AG09309 (cell line): Measurements from ENCODE around the gene SDK2.

Experiments
- DNase-seq: peaks from one replicate; pipeline ENCODE4 v3.0.0-alpha.2; 2010; ENCODE audit warnings: low read depth
- H3K4me3 ChIP-seq: 2 replicates; pipeline ENCODE4 v1.5.1; 2011; ENCODE audit warnings: mild to moderate bottlenecking, low read depth, low read length, moderate library complexity; ENCODE audit not compliant: control insufficient read depth
- TF ChIP-seq, protein P1 (sequence below): IDR thresholded peaks from 2 replicates; pipeline ENCODE4 v1.5.1; 2011; ENCODE audit warnings: mild to moderate bottlenecking, low read depth, low read length, inconsistent platforms; ENCODE audit not compliant: insufficient read depth, control insufficient read depth; ENCODE audit errors: missing control alignments

SDK2 gene

DNA sequence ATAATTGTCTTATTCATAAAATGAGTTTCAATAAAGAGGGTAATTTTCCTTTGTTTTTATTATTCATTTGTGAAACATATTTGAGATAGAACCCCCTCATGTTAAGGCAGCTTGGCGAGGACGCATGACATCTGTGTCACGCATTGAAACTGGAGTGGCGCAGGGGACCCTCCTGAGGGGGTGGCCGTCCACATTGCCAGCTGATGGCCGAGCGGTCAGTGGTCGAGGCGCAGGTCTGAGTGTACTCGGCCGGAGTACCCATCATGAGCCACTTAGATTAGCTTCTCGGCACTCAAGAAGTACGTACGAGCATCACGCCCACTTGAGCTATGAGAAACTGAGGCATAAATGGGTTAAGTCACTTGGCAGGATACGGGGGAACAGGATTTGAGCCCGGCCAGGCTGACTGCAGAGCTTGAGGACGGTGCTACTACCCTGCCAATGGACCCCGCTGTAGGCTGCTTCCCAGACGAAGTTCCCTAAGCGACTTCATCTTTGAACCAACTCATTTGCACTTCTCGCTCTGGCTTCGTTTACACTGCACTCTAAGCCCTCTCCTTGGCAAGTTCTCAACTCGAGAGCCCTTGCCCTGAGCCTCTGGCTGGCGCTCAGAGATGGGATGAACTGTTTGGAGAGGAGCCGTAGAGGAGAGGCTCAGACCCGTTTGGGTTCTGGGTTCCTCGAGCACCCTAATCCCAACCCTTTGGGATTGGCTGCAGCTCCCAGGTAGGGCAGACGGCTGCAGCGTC lies 91.8 kb downstream of the SDK2 start:
- DNase-seq, result no peak
- no peak overlapping the region for H3K4me3 ChIP-seq
- TF ChIP-seq, protein P1, sequence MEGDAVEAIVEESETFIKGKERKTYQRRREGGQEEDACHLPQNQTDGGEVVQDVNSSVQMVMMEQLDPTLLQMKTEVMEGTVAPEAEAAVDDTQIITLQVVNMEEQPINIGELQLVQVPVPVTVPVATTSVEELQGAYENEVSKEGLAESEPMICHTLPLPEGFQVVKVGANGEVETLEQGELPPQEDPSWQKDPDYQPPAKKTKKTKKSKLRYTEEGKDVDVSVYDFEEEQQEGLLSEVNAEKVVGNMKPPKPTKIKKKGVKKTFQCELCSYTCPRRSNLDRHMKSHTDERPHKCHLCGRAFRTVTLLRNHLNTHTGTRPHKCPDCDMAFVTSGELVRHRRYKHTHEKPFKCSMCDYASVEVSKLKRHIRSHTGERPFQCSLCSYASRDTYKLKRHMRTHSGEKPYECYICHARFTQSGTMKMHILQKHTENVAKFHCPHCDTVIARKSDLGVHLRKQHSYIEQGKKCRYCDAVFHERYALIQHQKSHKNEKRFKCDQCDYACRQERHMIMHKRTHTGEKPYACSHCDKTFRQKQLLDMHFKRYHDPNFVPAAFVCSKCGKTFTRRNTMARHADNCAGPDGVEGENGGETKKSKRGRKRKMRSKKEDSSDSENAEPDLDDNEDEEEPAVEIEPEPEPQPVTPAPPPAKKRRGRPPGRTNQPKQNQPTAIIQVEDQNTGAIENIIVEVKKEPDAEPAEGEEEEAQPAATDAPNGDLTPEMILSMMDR, result no peak

DNA sequence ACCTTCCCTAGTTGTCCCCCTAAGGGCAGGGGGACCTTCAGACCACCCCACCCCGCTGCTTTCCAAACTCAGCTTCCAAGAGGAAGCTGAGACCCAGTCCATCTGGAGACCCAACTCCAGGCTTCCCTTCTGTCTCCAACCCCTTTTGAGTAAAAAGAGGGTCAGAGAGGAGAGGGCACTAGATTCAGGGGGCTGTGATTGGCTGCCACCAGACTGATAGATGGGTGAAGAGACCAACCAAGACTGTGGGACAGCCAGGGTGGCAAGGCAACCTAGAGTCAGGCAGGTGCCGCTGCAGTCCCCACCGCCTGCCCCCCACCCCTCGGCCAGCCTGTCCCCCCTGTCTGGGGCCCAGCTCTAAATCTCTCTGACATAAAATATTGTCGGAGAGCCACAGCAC lies 92.5 kb downstream of the SDK2 start:
- no peak overlapping the region for H3K4me3 ChIP-seq
- no peak for DNase-seq
- TF ChIP-seq, protein P1, result no peak

DNA sequence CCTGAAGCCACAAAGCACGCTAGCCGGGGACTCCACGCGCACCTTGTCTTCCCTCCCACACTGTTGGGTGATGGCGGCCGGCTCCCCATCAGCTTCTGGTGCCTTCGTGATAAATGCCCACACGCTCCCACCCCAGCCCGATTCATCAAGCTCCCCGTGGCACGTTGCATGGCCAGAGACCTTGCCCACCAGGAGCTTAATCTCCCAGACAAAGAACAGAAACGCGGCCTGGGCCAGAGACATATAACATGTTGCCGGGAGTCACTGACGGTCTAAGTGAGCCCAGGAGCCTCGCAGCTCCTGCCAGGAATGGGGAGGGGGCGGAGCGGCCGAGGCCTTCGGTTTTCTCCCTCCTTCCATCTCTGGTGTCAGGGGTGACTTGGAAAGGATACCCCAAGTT lies 93.1 kb downstream of the SDK2 start:
- no peak for DNase-seq

DNA sequence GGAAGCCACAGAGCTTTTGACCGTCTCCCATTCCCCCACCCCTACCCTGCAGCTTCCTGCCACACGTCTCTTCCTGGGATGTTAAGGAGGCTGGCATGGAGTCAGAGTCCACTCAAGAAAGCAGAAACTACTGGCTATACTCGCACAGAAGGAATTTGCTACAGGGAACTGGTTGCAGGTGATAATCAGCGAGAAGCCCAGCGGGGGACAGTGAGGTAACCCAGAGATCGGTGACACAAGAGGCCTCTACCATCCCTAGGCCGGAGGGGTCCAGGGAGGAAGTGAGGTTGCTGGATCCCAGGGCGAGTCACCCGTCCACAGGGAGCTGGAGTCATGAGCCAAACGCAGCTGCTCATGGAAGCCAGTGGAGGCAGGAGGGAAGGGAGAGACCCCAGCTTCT lies 93.7 kb downstream of the SDK2 start:
- TF ChIP-seq, protein P1, result no peak
- no peak overlapping the region for H3K4me3 ChIP-seq
- no peak for DNase-seq

More for the DNA sequence above, 93.1 kb downstream of the SDK2 start:
- H3K4me3 ChIP-seq, result no peak overlapping the region
- TF ChIP-seq, protein P1, result no peak

DNA sequence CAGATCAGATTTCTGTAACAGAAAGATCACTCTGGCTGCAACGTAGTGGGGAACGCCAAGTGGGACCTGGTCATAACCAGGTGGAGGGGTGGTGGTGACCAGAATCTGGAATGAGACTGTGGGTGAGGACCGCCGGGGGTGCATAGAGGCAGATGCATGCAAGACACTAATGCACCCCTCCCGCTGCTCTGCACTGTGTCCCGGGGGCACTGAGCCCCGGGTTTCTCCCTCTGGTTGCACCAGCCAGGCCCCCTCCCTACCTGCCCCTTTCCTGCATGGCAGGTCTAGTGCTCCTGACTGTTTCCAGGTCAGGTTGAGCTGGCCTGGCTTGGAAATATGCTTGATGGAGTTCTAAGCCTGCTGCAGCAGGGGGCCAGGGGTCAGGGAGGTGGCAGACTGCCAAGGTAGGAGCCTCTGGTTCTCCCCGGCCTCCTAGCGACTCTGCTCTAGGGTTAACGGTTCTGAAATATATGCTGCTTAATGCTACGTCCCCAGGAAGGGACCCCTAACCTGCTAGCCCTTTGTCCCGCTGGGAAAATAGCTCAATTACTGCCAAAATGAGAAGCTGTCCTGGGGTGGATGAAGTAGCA lies 94.3 kb downstream of the SDK2 start:
- DNase-seq, result no peak
- TF ChIP-seq, protein P1, result no peak
- no peak overlapping the region for H3K4me3 ChIP-seq

DNA sequence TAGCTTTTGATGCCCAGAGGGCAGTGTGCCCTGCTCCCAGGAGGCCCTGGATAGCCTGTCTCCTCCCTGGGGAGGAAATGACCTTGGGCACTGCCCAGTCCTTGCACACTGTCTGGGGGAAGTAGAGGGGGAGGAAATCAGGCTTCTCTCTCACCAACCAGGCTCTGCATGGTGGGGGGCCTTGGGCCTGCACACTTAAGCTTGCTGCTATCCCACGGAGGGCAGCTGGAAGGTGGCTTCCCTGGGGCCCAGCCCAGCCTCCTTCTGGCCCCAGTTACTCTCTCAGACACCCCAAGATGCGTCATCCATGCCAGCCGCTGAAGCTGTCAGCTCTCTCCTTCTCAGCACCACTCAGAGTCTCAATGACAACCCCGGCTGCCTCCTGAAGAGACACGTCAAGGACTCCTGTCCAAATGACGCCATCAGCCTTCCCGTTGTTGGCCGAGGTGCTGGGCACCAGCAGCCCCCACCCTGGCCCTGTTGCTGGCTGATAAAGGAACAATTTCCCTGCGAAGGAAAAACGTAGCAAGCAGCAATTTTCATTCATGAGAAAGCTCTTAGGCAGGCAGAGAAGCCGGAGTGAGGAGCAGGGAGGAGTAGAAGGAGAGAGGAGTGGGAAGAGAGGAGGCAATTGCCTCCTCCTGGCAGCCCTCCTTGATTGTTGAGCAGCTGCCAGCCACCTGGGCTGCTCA lies 95.5 kb downstream of the SDK2 start:
- H3K4me3 ChIP-seq, result no peak overlapping the region
- TF ChIP-seq, protein P1, result no peak
- DNase-seq, result no peak
